ENCODE data around the gene MAGIX.

MAGIX gene

GRCh38 chrX:49183701-49184281 is 21.2 kb downstream of the MAGIX start:
- in situ Hi-C loops (cut with MboI; ENCODE audit: low sequenced_read_pairs, unreplicated experiment): no loop called here
- no peak for TF ChIP-seq CTCF (IDR thresholded peaks at IDR 0.05; ENCODE audit: borderline replicate concordance, control extremely low read depth, extremely low read depth, insufficient read depth, missing control alignments)

GRCh38 chrX:49184294-49185281 is 22.0 kb downstream of the MAGIX start:
- no peak for TF ChIP-seq CTCF (IDR thresholded peaks at IDR 0.05; ENCODE audit: borderline replicate concordance, control extremely low read depth, extremely low read depth, insufficient read depth, missing control alignments)
- in situ Hi-C loops (cut with MboI; ENCODE audit: low sequenced_read_pairs, unreplicated experiment): no loop called here

More at GRCh38 chrX:49183701-49184281, 21.2 kb downstream of the MAGIX start:
- DNase-seq (ENCODE audit: low spot score): no peak

GRCh38 chrX:49186125-49187027 is 23.8 kb downstream of the MAGIX start, which contains the start of gene PRICKLE3:
Gene PRICKLE3, minus strand, starts transcription at chrX:49186373. Its CDS starts 76 bp downstream, at chrX:49186297.
- in situ Hi-C loops (cut with MboI; ENCODE audit: low sequenced_read_pairs, unreplicated experiment): no loop called here
- TF ChIP-seq CTCF (IDR thresholded peaks at IDR 0.05; ENCODE audit: borderline replicate concordance, control extremely low read depth, extremely low read depth, insufficient read depth, missing control alignments): peak; percentile 57
- DNase-seq (ENCODE audit: low spot score): peak; percentile 86

More at GRCh38 chrX:49184294-49185281, 22.0 kb downstream of the MAGIX start:
- DNase-seq (ENCODE audit: low spot score): peak; percentile 56

- TF ChIP-seq CTCF (IDR thresholded peaks at IDR 0.05; ENCODE audit: borderline replicate concordance, control extremely low read depth, extremely low read depth, insufficient read depth, missing control alignments): no peak
- in situ Hi-C loops (cut with MboI; ENCODE audit: low sequenced_read_pairs, unreplicated experiment): no loop called here
- no peak for DNase-seq (ENCODE audit: low spot score)
These were observed 24.5 kb downstream of the MAGIX start for GRCh38 chrX:49187028-49187394.

GRCh38 chrX:49187526-49187925 is 25.0 kb downstream of the MAGIX start:
- DNase-seq (ENCODE audit: low spot score): no peak
- TF ChIP-seq CTCF (IDR thresholded peaks at IDR 0.05; ENCODE audit: borderline replicate concordance, control extremely low read depth, extremely low read depth, insufficient read depth, missing control alignments): no peak
- in situ Hi-C loops (cut with MboI; ENCODE audit: low sequenced_read_pairs, unreplicated experiment): no loop called here
